SK-N-SH (cell line): ENCODE measurements around the gene MCF2L2. TPM values are rescaled to one million over a fixed set of nuclear protein-coding genes. Genes with fewer than 3 reads are reported as not detected.
A peak's percentile ranks its signal among the peaks of the same experiment; 100 is the strongest.

Source experiments
- CTCF ChIA-PET: fragments of 300-600, 350-600 bp; formaldehyde crosslinking; extraction: SDS; loops from one replicate; lab custom pipeline; 2021; lab: Yijun Ruan, JAX
- POLR2A ChIA-PET: fragments of 350-600 bp; sonication (Branson Sonifier 250); formaldehyde crosslinking; extraction: SDS; loops from one replicate; lab custom pipeline; 2020; ENCODE audit warnings: antibody characterized with exemption, inconsistent platforms; lab: Yijun Ruan, JAX
- DNase-seq: peaks from one replicate; pipeline ENCODE4 v3.0.0; 2012
- H2AFZ ChIP-seq: fragments of 200-600 bp; sonication (generic); 2 replicates; pipeline ENCODE4 v1.8.1; 2016; ENCODE audit warnings: antibody characterized with exemption, mild to moderate bottlenecking, low read depth
- H3F3A ChIP-seq: fragments of 200-600 bp; sonication (generic); replicated peaks from 2 replicates; pipeline ENCODE3; 2016; ENCODE audit warnings: antibody characterized with exemption, mild to moderate bottlenecking; ENCODE audit not compliant: insufficient read depth
- H3K27ac ChIP-seq, 2 experiments: fragments of 200-500 bp in 1 of 2; fragments of 200-600 bp in 1 of 2; sonication (Bioruptor generic) in 1 of 2; sonication (generic), shearing (Covaris generic) in 1 of 2; 2 replicates each; pipeline versions ENCODE4 v1.5.1 to v1.6.1; 2014 to 2016; ENCODE audit warnings: low read depth in 2 of 2, inconsistent platforms in 1 of 2, low read length in 1 of 2, mild to moderate bottlenecking in 1 of 2, mixed read lengths in 1 of 2
- H3K27me3 ChIP-seq: fragments of 200-600 bp; sonication (generic), shearing (Covaris generic); 2 replicates; pipeline ENCODE4 v1.6.1; 2016; ENCODE audit warnings: mixed run types; ENCODE audit not compliant: insufficient read depth
- H3K36me3 ChIP-seq, 2 experiments: fragments of 200-500 bp in 1 of 2; fragments of 200-600 bp in 1 of 2; sonication (Bioruptor generic) in 1 of 2; sonication (generic) in 1 of 2; replicated peaks in 1 of 2; 2 replicates each; pipeline versions ENCODE3 to v1.5.1; 2014 to 2016; ENCODE audit warnings: low read length in 1 of 2, mild to moderate bottlenecking in 1 of 2; ENCODE audit not compliant: insufficient read depth in 2 of 2, control insufficient read depth in 1 of 2
- H3K4me1 ChIP-seq, 2 experiments: fragments of 200-500 bp in 1 of 2; fragments of 200-600 bp in 1 of 2; sonication (Bioruptor generic) in 1 of 2; sonication (generic), shearing (Covaris generic) in 1 of 2; 2 replicates each; pipeline versions ENCODE4 v1.5.1 to v1.6.1; 2014 to 2016; ENCODE audit warnings: low read depth in 1 of 2, low read length in 1 of 2, mixed run types in 1 of 2; ENCODE audit not compliant: insufficient read depth in 2 of 2, control insufficient read depth in 1 of 2
- H3K4me2 ChIP-seq: fragments of 200-600 bp; sonication (generic), shearing (Covaris generic); 2 replicates; pipeline ENCODE4 v1.6.1; 2017; ENCODE audit warnings: mixed run types
- H3K4me3 ChIP-seq, 2 experiments: fragments of 200-500 bp in 1 of 2; fragments of 200-600 bp in 1 of 2; sonication (Bioruptor generic) in 1 of 2; sonication (generic), shearing (Covaris generic) in 1 of 2; 2 replicates each; pipeline versions ENCODE4 v1.5.1 to v1.8.1; 2014 to 2016; ENCODE audit warnings: low read depth in 2 of 2, inconsistent platforms in 1 of 2, low read length in 1 of 2, mild to moderate bottlenecking in 1 of 2, mixed read lengths in 1 of 2, moderate library complexity in 1 of 2
- H3K79me2 ChIP-seq: fragments of 200-600 bp; sonication (generic); 2 replicates; pipeline ENCODE4 v1.8.1; 2017; ENCODE audit warnings: mild to moderate bottlenecking; ENCODE audit not compliant: insufficient read depth
- H3K9ac ChIP-seq: fragments of 200-600 bp; sonication (generic); 2 replicates; pipeline ENCODE4 v1.6.1; 2017; ENCODE audit warnings: mixed run types
- H3K9me2 ChIP-seq: fragments of 200-600 bp; sonication (generic); 2 replicates; pipeline ENCODE4 v1.6.1; 2017; ENCODE audit warnings: mixed run types
- H3K9me3 ChIP-seq: fragments of 200-600 bp; sonication (generic); 2 replicates; pipeline ENCODE4 v1.6.1; 2017; ENCODE audit warnings: mixed run types, mild to moderate bottlenecking, moderate library complexity
- H4K20me1 ChIP-seq: fragments of 200-600 bp; sonication (generic); 2 replicates; pipeline ENCODE4 v1.6.1; 2017; ENCODE audit warnings: mild to moderate bottlenecking, mixed run types; ENCODE audit not compliant: insufficient read depth
- ELF1 ChIP-seq: IDR thresholded peaks from 2 replicates; pipeline ENCODE4 v1.4.0; 2012
- EP300 ChIP-seq, 2 experiments: IDR thresholded peaks; 2 replicates each; pipeline versions ENCODE4 v1.4.0 to v1.6.1; 2012; ENCODE audit warnings: borderline replicate concordance in 1 of 2, low read depth in 1 of 2, low read length in 1 of 2
- FOXJ3 ChIP-seq: sonication (generic); formaldehyde crosslinking; IDR thresholded peaks from 2 replicates; pipeline ENCODE4 v1.5.1; 2020; ENCODE audit warnings: mild to moderate bottlenecking, missing genetic modification reagents
- IRF3 ChIP-seq: fragments of 150-350 bp; IDR thresholded peaks from 2 replicates; pipeline ENCODE4 v1.6.1; 2016; ENCODE audit warnings: mild to moderate bottlenecking, low read depth, low read length
- NFIC ChIP-seq: IDR thresholded peaks from 2 replicates; pipeline ENCODE4 v1.4.0; 2012; ENCODE audit warnings: borderline replicate concordance
- TCF12 ChIP-seq: IDR thresholded peaks from 2 replicates; pipeline ENCODE4 v1.4.0; 2012
- USF1 ChIP-seq: IDR thresholded peaks from 2 replicates; pipeline ENCODE4 v1.4.0; 2012; ENCODE audit warnings: low read depth, borderline replicate concordance
- WGBS: methylation state at CpG from one replicate; pipeline ENCODE4 v1.1.6; 2017; ENCODE audit warnings: low lambda C conversion rate; 5-methylcytosine and 5-hydroxymethylcytosine counted together
- polyA plus RNA-seq, 3 experiments: library from polyadenylated mRNA; depleted of rRNA; stranded (reverse); fragments of >200 nt; gene quantifications; 2 replicates each; pipeline ENCODE4 v1.2.3, GENCODE V29; 2012

MCF2L2 gene
- polyA plus RNA-seq, 1 of the 3 experiments (the other 2 are of a cell fraction) = 0.56 TPM

GRCh38 chr3:183288117-183288516 lies 140.3 kb downstream of the MCF2L2 start:
- H3K79me2 ChIP-seq = no peaks in the 10 kb centered on the region
- ChIA-PET POLR2A (interaction anchor here (0.6 kb wide), 1 partner anchor 159 kb away, joined by 5 read pairs; no protein-coding TSS in a partner anchor), CTCF (no interaction called here)
- no peak for TF ChIP-seq TCF12
- TF ChIP-seq ELF1 = no peak
- TF ChIP-seq USF1 = no peak
- no peak for TF ChIP-seq FOXJ3
- TF ChIP-seq EP300 (IDR thresholded peaks at IDR 0.05; ENCODE audit: borderline replicate concordance in 1 of 2, low read depth in 1 of 2, low read length in 1 of 2) = no peak
- H3K27ac ChIP-seq = peak overlapping the region in 1 of 2 experiments; percentile 92; a peak in 1 of 4 replicates
- no peaks in the 10 kb centered on the region for H4K20me1 ChIP-seq
- no peak overlapping the region for H3K4me2 ChIP-seq
- H3K36me3 ChIP-seq = peaks cover 0 to 3% of the 10 kb centered on the region in 2 experiments
- H3K9me3 ChIP-seq = no peaks in the 10 kb centered on the region
- no peaks in the 10 kb centered on the region for H3K9me2 ChIP-seq
- peaks cover 13% of the 10 kb centered on the region for H3F3A ChIP-seq
- 100% methylated on average over 2 of the region's 2 CpGs for WGBS
- H3K9ac ChIP-seq = no peak overlapping the region
- no peak overlapping the region for H3K4me3 ChIP-seq
- H2AFZ ChIP-seq = no peak overlapping the region
- no peak for DNase-seq
- peaks cover 11 to 25% of the 10 kb centered on the region in 2 experiments for H3K4me1 ChIP-seq
- no peaks in the 10 kb centered on the region for H3K27me3 ChIP-seq

- TF ChIP-seq NFIC (peak; percentile 28; the same call in 1 of the 2 replicates), USF1 (peak; percentile 49; the same call in 1 of the 2 replicates), IRF3 (no peak)
- H3K36me3 ChIP-seq = no peaks in the 10 kb centered on the region
- no peaks in the 10 kb centered on the region for H3K9me2 ChIP-seq
- no peaks in the 10 kb centered on the region for H3K27me3 ChIP-seq
- H3K4me2 ChIP-seq = peak overlapping the region; percentile 11; the same call in 1 of the 2 replicates
- no peak for DNase-seq
- no peaks in the 10 kb centered on the region for H3K79me2 ChIP-seq
- H3K27ac ChIP-seq = peak overlapping the region in 1 of 2 experiments; percentile 92; a peak in 1 of 4 replicates
- H2AFZ ChIP-seq = no peak overlapping the region
- no peaks in the 10 kb centered on the region for H4K20me1 ChIP-seq
- no peaks in the 10 kb centered on the region for H3K9me3 ChIP-seq
- 63% methylated on average over 9 of the region's 9 CpGs for WGBS
- peak overlapping the region; percentile 30; the same call in 1 of the 2 replicates for H3K9ac ChIP-seq
- peaks cover 13% of the 10 kb centered on the region for H3F3A ChIP-seq
- no peak overlapping the region for H3K4me3 ChIP-seq
- POLR2A ChIA-PET = no interaction called here
- H3K4me1 ChIP-seq = peaks cover 11 to 25% of the 10 kb centered on the region in 2 experiments
- CTCF ChIA-PET = no interaction called here
Observed at GRCh38 chr3:183287301-183287971, 141.0 kb downstream of the MCF2L2 start.
